Mammary epithelial cell (primary cell): Measurements from ENCODE around the gene EPHX1.

ENCODE experiments used
- EZH2 ChIP-seq: IDR thresholded peaks from 2 replicates; pipeline ENCODE4 v1.6.1; 2012; ENCODE audit warnings: low read length, inconsistent platforms, borderline replicate concordance
- TF ChIP-seq, protein P1 (sequence below), 2 donors: IDR thresholded peaks in 1 of 2; conservative IDR thresholded peaks in 1 of 2; 2 replicates each; pipeline ENCODE4 v1.5.1; 2011 to 2012; ENCODE audit warnings: inconsistent platforms in 2 of 2, low read length in 2 of 2, mild to moderate bottlenecking in 2 of 2, control low read depth in 1 of 2, low read depth in 1 of 2; ENCODE audit not compliant: insufficient read depth in 1 of 2; ENCODE audit errors: extremely low read depth in 1 of 2

DNA sequence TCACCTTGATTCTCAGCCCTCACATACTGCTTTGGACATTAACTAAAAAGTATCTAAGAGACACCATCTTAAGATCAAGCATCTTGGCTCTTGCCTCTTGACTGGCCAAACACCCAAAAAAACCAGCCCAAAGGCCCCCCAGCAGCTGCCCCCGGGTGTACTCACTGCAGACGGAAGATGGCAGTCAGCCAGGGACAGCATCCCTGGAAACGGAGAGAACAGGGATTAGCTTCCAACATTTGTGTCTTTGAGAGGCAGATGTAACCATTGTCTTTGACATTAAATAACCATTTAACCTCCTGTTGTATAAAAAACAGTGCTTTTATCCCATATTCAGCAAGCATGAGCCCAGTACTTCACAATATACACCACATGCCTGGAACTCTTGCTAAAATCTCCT lies 61.0 kb downstream of the EPHX1 start:
- TF ChIP-seq, protein P1, sequence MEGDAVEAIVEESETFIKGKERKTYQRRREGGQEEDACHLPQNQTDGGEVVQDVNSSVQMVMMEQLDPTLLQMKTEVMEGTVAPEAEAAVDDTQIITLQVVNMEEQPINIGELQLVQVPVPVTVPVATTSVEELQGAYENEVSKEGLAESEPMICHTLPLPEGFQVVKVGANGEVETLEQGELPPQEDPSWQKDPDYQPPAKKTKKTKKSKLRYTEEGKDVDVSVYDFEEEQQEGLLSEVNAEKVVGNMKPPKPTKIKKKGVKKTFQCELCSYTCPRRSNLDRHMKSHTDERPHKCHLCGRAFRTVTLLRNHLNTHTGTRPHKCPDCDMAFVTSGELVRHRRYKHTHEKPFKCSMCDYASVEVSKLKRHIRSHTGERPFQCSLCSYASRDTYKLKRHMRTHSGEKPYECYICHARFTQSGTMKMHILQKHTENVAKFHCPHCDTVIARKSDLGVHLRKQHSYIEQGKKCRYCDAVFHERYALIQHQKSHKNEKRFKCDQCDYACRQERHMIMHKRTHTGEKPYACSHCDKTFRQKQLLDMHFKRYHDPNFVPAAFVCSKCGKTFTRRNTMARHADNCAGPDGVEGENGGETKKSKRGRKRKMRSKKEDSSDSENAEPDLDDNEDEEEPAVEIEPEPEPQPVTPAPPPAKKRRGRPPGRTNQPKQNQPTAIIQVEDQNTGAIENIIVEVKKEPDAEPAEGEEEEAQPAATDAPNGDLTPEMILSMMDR (conservative IDR thresholded peaks at IDR 0.05 in 1 of 2, IDR thresholded peaks at IDR 0.05 in 1 of 2; ENCODE audit: extremely low read depth in 1 of 2, insufficient read depth in 1 of 2, low read depth in 1 of 2, low read length in 2 of 2), result no peak
- no peak for TF ChIP-seq EZH2
